ENCODE data around the gene CREB5. TPM values are rescaled to one million over a fixed set of nuclear protein-coding genes. Genes with fewer than 3 reads are reported as not detected.

Gene CREB5
- total RNA-seq, 1 experiment from 2014 or later: 0.49 TPM

DNA sequence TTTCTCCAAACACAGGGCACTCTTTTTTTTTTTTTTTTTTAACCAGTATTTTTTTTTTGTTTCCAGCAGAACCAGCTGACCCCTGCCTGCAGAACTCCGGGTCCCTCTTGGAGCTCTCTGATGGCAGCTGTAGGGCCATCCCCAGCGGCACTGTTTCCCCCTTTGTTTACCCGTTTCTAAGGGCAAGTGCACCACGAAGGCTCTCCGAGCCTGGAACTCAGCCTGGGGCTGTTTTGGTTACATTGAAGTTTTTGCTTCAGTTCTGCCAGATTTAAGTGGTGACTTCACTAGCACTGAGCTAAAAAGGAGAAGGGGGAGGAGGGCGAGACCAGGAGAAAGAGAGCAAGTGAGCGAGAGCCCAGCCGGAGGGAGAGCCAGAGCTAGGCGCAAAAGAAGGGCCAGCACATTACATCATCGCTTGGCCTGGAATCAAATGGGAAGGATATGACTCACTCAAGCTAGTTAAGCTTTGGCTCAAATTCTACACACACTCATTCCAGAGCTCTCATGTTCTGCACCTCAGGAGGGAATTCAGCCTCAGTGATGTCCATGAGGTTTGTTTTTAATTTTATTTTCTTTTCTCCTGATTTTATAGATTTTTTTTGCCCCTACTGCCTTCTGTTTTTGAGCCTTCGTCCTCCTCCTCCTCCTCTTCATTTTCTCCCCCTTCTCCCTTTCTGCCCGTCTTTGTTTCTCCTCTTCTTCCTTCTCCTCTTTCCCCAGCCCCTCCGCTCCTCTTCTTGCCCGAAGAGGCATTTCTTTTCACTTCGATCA, 273.5 kb downstream of the CREB5 start (continued):
- TF ChIP-seq ZNF274 (IDR thresholded peaks at IDR 0.05; ENCODE audit: low read depth, low read length) (no peak), FOSL1 (IDR thresholded peaks at IDR 0.05; ENCODE audit: low read depth) (peak; percentile 84), YY1 (IDR thresholded peaks at IDR 0.05; ENCODE audit: extremely low read depth, insufficient replicate concordance, low read depth, low read length) (no peak), SP1 (IDR thresholded peaks at IDR 0.05; ENCODE audit: low read depth) (peak; percentile 57; the same call in 1 of the 2 replicates), JUND (IDR thresholded peaks at IDR 0.05) (peak; percentile 86), EZH2phosphoT487 (IDR thresholded peaks at IDR 0.05; ENCODE audit: borderline replicate concordance) (no peak), POLR2AphosphoS5 (IDR thresholded peaks at IDR 0.05; ENCODE audit: low read depth, low read length) (peak; percentile 47; the same call in 1 of the 2 replicates), SRF (IDR thresholded peaks at IDR 0.05; ENCODE audit: low read depth) (no peak), ZFX (IDR thresholded peaks at IDR 0.05) (no peak), EZH2 (IDR thresholded peaks at IDR 0.05) (no peak), ELF1 (IDR thresholded peaks at IDR 0.05; ENCODE audit: borderline replicate concordance, low read depth) (no peak), CEBPB (IDR thresholded peaks at IDR 0.05; ENCODE audit: low read depth) (peak; percentile 81), CBX3 (IDR thresholded peaks at IDR 0.05; ENCODE audit: low read depth) (peak; percentile 41; the same call in 1 of the 2 replicates), POLR2A (IDR thresholded peaks at IDR 0.05; ENCODE audit: borderline replicate concordance, extremely low read depth, insufficient read depth, insufficient read length) (no peak)
- TF ChIP-seq, protein P1, sequence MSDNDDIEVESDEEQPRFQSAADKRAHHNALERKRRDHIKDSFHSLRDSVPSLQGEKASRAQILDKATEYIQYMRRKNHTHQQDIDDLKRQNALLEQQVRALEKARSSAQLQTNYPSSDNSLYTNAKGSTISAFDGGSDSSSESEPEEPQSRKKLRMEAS (IDR thresholded peaks at IDR 0.05): peak; percentile 43; the same call in 1 of the 2 replicates
- TF ChIP-seq, protein P2, sequence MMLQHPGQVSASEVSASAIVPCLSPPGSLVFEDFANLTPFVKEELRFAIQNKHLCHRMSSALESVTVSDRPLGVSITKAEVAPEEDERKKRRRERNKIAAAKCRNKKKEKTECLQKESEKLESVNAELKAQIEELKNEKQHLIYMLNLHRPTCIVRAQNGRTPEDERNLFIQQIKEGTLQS (IDR thresholded peaks at IDR 0.05): peak; percentile 85

DNA sequence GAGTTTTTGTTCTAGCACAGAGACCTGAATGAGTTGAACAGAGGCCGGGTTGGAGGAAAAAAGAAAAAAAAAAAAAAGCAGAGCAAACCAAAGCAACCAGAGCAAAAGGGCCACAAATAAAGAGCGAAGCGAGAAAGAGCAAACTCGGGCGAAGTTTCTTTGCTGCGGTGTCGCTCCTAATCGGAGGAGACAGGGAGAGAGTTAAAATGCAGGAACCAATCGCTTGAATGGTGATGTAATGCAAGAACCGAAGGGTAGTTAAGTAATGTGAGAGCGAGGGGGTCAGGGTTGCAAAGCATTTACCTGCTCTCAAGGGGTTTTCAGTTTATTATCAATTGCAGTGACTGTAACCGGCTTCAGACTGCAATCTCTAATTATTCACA, 274.1 kb downstream of the CREB5 start:
- ATAC-seq (no peak), DNase-seq (ENCODE audit: low read depth, low spot score) (no peak)
- H3K27ac ChIP-seq (ENCODE audit: low read depth, low read length): no peak overlapping the region
- POLR2A ChIA-PET: interaction anchor here (1.1 kb wide), 1 partner anchor 12 kb away, joined by 8 read pairs; no protein-coding TSS in a partner anchor
- no peaks in the 10 kb centered on the region for H3K79me2 ChIP-seq (ENCODE audit: insufficient read depth, low read length)
- RAD21 ChIA-PET (ENCODE audit: low non-redundant PET in 1 of 2, low total read pairs in 2 of 2, uncharacterized antibody in 2 of 2, unreplicated experiment in 2 of 2): no interaction called here
- H3K9me2 ChIP-seq (ENCODE audit: insufficient read depth): no peaks in the 10 kb centered on the region
- no peaks in the 10 kb centered on the region for H3K36me3 ChIP-seq (ENCODE audit: control insufficient read depth in 1 of 2, insufficient read depth in 2 of 2, low read length in 2 of 2)
- H3K4me3 ChIP-seq (replicated peaks in 1 of 2; ENCODE audit: low read depth in 1 of 2, low read length in 2 of 2): no peak overlapping the region; a peak in 1 of 4 replicates
- BruUV-seq (replicated peaks): TSS peak; percentile 82
- H3K9me3 ChIP-seq (ENCODE audit: control insufficient read depth in 1 of 2, insufficient read depth in 1 of 2, low read depth in 1 of 2, low read length in 2 of 2): no peaks in the 10 kb centered on the region
- H4K20me1 ChIP-seq (ENCODE audit: insufficient read depth): no peaks in the 10 kb centered on the region
- 0 out of 2 replicates have a peak, but pooled peaks cover 3% of the 10 kb centered on the region for H3K27me3 ChIP-seq (ENCODE audit: insufficient read depth, low read length)
- peaks cover 12 to 15% of the 10 kb centered on the region in 2 experiments for H3K4me1 ChIP-seq (ENCODE audit: control insufficient read depth in 1 of 2, insufficient read depth in 2 of 2, low read length in 2 of 2)
- TF ChIP-seq POLR2AphosphoS5 (IDR thresholded peaks at IDR 0.05; ENCODE audit: low read depth, low read length) (no peak), ZFX (IDR thresholded peaks at IDR 0.05) (no peak), ZNF274 (IDR thresholded peaks at IDR 0.05; ENCODE audit: low read depth, low read length) (no peak), SIN3A (IDR thresholded peaks at IDR 0.05; ENCODE audit: low read depth) (no peak), CBX3 (IDR thresholded peaks at IDR 0.05; ENCODE audit: low read depth) (no peak), FOSL1 (IDR thresholded peaks at IDR 0.05; ENCODE audit: low read depth) (no peak), YY1 (IDR thresholded peaks at IDR 0.05; ENCODE audit: extremely low read depth, insufficient replicate concordance, low read depth, low read length) (no peak), JUND (IDR thresholded peaks at IDR 0.05) (no peak), EZH2 (IDR thresholded peaks at IDR 0.05) (no peak), POLR2A (IDR thresholded peaks at IDR 0.05; ENCODE audit: borderline replicate concordance, extremely low read depth, insufficient read depth, insufficient read length) (no peak)
- TF ChIP-seq, protein P3, sequence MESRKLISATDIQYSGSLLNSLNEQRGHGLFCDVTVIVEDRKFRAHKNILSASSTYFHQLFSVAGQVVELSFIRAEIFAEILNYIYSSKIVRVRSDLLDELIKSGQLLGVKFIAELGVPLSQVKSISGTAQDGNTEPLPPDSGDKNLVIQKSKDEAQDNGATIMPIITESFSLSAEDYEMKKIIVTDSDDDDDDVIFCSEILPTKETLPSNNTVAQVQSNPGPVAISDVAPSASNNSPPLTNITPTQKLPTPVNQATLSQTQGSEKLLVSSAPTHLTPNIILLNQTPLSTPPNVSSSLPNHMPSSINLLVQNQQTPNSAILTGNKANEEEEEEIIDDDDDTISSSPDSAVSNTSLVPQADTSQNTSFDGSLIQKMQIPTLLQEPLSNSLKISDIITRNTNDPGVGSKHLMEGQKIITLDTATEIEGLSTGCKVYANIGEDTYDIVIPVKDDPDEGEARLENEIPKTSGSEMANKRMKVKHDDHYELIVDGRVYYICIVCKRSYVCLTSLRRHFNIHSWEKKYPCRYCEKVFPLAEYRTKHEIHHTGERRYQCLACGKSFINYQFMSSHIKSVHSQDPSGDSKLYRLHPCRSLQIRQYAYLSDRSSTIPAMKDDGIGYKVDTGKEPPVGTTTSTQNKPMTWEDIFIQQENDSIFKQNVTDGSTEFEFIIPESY (IDR thresholded peaks at IDR 0.05; ENCODE audit: extremely low read depth, insufficient replicate concordance, low read length): no peak
- TF ChIP-seq, protein P4, sequence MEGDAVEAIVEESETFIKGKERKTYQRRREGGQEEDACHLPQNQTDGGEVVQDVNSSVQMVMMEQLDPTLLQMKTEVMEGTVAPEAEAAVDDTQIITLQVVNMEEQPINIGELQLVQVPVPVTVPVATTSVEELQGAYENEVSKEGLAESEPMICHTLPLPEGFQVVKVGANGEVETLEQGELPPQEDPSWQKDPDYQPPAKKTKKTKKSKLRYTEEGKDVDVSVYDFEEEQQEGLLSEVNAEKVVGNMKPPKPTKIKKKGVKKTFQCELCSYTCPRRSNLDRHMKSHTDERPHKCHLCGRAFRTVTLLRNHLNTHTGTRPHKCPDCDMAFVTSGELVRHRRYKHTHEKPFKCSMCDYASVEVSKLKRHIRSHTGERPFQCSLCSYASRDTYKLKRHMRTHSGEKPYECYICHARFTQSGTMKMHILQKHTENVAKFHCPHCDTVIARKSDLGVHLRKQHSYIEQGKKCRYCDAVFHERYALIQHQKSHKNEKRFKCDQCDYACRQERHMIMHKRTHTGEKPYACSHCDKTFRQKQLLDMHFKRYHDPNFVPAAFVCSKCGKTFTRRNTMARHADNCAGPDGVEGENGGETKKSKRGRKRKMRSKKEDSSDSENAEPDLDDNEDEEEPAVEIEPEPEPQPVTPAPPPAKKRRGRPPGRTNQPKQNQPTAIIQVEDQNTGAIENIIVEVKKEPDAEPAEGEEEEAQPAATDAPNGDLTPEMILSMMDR (IDR thresholded peaks at IDR 0.05 in 2 of 3, conservative IDR thresholded peaks at IDR 0.05 in 1 of 3; ENCODE audit: borderline replicate concordance in 1 of 3, insufficient read depth in 1 of 3, low read depth in 2 of 3, low read length in 2 of 3): no peak
- no peak overlapping the region for H2AFZ ChIP-seq (ENCODE audit: low read depth, low read length, poor library complexity, severe bottlenecking)
- CTCF ChIA-PET: no interaction called here
- intact Hi-C loops (cut with micrococcal nuclease): no loop called here
- no peak overlapping the region for H3K9ac ChIP-seq (ENCODE audit: low read length)
- peak overlapping the region; percentile 80 for H3K4me2 ChIP-seq (ENCODE audit: low read length)
